Activated CD4-positive, alpha-beta T cell treated with anti-CD3 and anti-CD28 coated beads, Interleukin-2, amount 50 U/mL, for 16 hours (primary cell): ENCODE results near the gene HTT.

Experiments
- DNase-seq: peaks from one replicate; pipeline ENCODE4 v3.0.0-alpha.2; 2020

The HTT gene

GRCh38 chr4:3253808-3254207 is 179.3 kb downstream of the HTT start:
- DNase-seq = no peak

DNA sequence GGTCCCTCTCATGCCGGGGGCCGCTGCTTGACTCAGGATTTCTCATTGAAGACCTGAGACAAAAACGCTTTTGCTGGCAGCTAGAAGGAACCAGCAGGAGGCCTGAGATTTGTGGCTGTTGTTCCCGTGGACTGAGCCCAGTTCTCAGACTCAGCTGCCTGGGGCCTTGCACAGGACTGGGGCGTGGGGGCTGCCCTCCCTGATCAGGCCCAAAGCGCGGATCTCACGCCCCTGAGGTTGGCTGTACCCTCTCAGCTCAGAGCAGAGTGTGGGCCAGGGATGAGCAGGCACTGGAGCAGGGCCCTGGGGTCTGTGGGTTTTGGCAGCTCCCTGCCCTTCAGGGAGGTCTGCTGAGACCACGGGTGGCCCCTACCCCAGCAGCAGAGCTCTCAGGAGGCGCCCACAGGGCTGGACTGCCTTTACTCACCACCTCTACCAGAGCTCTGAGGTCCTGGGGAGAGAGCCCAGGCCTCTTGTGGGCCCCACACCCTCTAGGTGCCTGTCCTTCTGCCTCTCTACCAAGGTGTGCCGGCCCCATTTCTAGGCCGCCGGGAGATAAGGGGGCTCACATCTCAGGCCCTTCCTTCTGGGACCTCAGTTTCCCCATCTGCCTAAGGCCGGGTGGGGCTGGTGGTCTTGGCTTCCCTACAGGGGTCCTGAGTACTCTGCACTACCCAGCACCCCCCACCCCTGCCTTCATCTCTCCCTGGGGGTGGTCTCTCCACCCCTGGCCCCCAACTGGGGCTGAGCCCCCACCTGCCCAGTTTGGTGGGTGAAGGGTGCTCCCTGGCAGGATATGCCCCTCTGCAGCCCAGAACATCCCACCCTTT is 180.0 kb downstream of the HTT start:
- no peak for DNase-seq

DNA sequence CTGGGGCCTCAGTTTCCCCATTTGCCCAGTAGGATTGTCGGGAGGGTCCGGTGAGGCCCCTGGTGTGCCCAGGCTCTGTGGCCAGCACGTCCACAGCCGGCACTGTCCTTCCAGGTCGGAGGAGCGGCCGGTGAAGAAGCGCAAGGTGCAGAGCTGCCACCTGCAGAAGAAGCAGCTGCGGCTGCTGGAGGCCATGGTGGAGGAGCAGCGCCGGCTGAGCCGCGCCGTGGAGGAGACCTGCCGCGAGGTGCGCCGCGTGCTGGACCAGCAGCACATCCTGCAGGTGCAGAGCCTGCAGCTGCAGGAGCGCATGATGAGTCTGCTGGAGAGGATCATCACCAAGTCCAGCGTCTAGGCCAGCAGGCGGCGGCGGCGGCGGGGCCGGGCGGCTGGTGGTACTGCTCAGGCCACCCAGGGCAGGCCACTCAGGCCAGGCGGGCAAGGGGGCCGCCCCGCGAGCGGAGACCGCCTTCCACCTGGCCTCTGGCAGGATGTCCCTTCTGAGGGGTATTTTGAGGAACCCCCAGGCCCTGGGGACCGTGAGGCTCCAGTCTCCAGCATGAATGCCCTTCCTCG is 181.2 kb downstream of the HTT start:
- no peak for DNase-seq

DNA sequence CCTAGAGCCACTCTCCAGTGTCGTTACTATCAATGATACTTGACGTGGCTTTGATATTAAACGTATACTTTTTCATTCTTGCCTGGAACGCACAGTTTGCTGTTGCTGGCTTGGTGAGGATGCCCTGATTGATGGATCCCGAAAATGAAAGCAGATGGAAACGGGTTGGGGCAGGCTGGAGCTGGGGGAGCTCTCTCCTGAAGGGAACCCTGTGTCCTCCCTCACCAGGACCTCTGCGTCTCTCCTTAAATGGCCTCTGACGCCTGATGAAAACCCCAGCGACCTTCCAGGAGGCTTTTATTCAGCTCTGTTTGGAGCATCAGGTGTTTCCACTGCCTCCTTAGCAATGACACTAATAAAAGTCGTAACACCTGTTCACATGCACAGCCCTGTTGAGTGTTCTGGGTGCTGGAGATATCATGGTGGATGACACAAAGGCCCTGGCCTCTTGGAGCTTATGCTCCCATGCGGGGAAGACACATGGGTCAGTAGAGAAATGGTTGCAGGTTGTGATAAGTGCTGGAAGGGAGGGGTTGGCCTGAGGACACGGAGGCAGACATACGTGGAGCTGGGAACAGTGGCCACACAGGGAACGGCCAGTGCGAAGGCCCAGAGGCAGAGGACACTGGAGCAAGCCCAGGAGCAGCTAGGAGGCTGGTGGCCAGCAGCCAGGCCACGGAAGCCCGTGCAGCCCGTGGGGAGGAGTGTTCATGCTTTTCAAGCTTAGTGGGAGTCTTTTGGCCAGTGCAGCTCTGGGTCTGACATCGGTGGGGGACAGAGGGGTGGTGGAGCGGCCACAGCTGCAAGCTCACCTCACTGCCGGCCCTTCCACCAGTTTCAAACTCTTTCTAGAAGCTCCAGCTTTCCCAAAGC is 182.0 kb downstream of the HTT start:
- DNase-seq = no peak

- no peak for DNase-seq
Measured at GRCh38 chr4:3257103-3257555, 182.6 kb downstream of the HTT start.

DNA sequence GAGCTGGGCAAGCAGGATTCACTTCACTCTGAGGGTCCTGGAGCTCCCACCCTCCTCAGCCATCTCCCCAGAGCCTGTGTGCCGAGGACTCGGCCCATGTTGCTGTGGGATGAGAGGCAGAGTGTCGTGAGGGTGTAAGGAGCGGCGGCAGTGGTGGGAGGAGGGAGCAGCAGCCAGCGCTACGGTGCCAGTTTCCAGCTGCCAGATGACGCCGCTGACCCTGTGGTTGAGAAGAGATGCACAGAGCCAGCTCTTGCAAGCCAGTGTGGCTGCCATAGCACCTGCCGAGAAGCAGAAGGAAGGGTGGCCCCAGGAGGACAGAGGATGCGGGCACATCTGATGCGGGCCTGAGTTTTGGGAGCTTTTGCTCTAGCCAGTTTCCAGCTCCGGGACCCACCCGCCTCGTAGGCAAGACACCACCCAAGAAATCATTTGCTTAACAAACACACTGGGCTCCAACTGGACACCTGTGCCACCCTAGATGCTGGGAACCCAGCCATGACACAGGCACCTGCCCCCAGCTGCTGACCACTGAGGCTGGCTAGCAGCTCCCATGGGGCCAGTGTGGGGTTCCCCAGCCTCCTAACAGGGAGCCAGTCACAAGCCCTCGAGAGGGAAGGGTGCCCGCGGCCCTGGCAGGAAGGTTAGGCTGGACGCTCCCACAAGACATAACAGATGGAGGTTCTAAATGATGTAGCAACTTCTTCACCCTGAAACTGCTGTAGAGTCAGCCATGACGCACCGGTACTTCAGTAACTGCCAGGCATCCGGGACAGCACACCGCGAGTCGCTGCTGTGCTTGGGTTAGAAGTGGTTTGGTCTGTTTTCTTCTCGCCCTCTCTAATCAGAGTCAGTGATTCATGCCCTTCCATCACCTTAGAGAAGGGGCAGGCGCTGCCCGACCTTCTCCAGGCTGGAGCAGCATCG is 183.3 kb downstream of the HTT start:
- no peak for DNase-seq

DNA sequence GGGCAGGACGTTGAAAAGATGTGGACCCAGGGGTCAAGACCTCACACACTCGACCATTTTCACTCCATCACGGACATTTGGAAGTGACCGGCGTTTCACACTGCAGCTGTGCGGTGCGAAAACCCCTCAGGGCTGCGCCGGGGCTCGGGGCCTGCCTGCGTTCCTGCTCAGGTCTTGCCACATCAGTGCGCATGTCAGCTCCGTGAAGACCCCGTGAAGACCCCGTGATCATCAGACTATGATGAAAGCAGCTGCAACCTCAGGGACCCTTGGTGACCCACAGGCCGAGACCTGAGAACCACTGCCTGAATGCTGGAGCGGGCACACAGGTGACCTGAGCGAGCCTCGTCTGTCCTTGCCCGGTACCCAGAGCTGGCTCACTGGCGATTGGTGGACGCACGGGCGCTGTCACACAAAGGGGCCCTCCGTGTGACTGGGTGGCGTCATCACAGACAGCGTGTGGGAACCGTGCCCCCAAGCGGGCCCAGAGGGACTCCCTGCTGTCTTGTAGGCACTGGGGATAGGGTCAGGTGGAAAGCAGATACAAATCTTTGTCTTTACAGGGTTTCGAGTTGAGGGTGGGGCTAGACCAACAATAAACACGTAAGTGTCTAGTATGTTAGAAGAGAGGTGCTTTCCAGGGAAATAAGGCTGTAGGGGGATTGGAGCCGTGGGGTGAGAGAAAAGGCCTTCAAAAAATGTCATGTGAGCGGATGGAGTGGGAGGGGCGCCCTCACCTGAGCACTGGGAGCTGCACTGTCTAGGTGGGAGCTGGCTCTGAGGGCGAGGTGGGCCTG is 187.1 kb downstream of the HTT start:
- DNase-seq = no peak

- DNase-seq = no peak
Measured at GRCh38 chr4:3262208-3263052, 187.9 kb downstream of the HTT start.

DNA sequence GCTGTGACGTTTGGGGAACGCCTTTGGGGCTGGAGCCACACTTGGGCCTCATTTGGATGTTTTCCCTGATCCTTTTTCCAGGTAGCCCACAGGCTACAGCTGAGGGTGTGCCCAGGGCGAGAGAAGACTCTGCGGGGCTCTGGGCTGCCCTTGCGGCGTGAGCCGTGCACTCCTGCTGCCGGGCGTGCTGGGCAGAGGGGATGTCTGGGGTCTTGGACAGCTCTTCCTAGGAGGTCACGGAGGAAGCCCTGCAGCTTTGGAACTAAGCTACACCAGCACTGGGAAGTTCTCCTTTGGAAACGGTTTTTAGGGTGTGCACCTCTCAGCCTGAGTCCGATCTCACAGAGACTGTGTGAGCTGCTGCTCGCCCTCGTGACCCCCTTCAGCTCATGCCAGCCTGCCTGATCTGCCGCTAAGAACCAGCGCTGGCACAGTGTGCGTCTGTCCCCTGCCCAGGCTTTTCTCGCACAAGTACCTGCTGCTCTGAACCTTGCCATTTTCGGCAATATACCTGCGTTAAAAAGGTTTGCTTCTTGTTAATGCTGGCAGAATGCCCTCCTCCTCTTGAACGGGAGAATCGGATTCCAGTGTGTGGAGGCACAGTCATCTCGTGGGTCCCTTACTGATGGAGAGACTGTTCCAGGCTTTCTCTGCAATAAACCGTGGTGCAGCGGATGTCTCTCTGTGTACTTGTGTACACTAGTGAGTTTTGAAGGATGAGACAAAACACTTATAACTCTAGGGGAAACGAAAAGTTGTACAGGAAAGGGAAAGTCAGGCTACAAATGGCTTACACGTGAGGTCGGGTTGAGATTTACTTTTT is 188.8 kb downstream of the HTT start:
- no peak for DNase-seq

GRCh38 chr4:3263876-3264193 is 189.4 kb downstream of the HTT start:
- DNase-seq = no peak

DNA sequence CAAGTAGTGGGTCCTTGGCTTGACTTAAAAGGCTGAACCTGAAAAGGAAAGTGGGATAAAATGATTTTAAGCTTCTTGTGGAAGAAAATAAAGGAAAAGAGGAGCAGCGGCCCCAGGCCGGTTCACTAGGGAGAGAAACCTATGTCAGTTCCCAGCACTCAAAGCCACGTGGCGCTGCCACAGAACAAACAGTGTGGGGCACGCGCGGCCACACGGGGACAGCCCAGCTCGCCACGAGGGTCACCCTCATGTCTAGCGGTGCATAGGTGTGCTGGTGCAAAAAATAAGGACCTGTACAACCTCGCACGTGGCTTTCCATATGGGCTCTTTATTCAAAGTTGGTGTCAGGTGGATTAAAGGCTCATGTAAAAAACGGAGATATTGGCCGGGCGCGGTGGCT is 191.6 kb downstream of the HTT start:
- no peak for DNase-seq

GRCh38 chr4:3267576-3268394 is 193.3 kb downstream of the HTT start:
- no peak for DNase-seq

DNA sequence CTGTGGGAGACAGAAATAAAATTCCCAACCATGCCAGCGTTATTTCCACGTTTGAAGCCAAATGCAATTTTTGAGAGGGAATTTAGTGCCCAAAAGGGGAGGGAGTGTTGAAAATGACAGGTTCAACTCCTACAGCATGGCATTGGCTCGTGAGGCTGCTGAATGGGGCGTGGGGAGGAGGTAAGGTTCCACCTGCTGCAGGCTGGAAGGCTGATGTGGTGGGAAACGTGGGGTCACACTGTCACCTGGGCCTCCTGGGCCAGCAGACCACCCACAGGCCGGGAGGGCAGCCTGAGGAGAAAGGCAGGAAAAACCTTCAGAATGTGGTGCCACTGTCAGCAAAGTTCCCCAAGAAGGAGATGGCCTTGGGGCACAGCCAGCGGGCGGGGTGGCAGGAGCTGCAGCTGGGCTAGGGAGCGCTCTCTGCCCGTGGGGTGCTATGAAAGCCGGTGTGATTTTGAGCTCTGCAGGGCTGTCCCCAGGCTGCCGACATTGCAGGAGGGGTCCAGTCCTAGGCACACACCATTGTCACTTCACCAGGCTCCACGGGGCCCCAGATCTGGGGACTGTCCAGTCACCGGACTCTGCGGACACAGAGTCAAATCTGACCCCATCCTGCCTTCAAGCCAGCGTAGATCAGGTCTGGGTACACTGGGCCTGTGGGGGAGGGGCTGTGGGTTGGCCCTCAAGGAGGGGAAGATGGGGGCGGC is 194.1 kb downstream of the HTT start:
- DNase-seq = no peak

DNA sequence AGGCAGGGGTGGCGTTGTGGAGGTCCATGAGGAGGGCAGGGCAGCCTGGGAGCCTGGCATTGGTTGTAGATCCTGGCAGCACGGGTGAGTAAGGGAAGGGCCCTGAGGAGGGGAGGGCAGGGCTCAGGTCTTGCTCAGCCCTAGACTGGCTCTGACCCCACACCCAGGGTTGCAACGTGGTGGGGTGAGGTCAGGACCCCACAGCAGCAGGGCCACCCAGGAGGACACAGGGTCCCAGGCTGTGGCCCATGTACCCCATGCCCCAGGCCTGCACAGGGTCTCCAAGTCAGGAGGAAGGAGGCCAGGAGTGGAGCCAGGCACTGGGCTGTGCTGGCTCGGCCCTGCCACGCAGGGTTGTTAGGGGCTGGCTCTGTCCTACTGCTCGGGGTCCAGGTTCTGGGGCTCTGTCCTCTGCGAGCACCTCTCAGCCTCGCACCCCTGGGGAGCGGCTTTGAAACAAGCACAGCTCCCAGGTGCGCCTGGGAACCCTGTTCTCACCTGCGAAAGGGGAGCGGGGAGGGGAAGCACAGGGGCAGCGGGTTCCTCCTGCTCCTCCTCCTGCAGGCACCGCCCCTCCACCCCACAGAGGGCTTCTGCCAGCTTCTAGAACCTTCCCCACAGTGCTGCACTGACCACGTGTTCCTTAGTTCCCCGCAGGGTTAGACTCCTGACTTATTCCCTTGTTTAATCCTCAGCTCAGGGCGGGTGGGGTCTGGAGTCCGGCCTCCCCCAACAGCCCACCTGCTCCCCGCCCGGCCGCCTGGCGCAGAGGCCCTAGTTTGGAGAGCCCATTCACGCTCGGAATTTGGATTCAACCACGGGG is 194.8 kb downstream of the HTT start:
- no peak for DNase-seq

- DNase-seq = no peak
Measured at GRCh38 chr4:3269991-3270611, 195.6 kb downstream of the HTT start.

DNA sequence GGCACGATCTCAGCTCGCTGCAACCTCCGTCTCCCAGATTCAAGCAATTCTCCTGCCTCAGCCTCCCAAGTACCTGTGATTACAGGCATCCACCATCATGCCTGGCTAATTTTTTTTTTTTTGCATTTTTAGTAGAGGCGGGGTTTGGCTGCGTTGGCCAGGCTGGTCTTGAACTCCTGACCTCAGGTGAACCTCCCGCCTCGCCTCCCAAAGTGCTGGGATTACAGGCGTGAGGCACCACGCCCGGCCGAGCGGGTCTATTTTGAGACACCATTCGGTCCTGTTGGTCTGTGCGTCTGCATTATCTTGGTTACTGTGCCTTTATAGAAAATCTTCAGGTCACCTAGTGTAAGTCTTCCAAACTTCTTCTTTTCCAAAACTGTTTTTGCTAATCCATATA is 196.7 kb downstream of the HTT start:
- DNase-seq = no peak

- DNase-seq = no peak
Measured at GRCh38 chr4:3276986-3277385, 202.5 kb downstream of the HTT start.
